ENCODE measurements around the gene FTL. TPM values are rescaled to one million over a fixed set of nuclear protein-coding genes. Genes with fewer than 3 reads are reported as not detected.

FTL gene
- total and polyA plus RNA-seq, 2 donors (not counting 3 experiments of a cell fraction or from before 2014, with no cell fraction given), result 1,937 to 2,748 TPM

- dilution Hi-C loops (cut with MboI; ENCODE audit: extremely low pct_ligation_motif_present, low sequenced_read_pairs) (no loop called here), intact Hi-C loops (cut with micrococcal nuclease) (no loop called here)
- Histone ChIP-seq H3K9me1 (replicated peaks; ENCODE audit: control insufficient read depth, extremely low read depth, insufficient read depth, low read length) (no peaks in the 10 kb centered on the region), H3K9me3 (replicated peaks; ENCODE audit: control insufficient read depth, insufficient read depth, low read length) (no peaks in the 10 kb centered on the region), H3K27me3 (ENCODE audit: control insufficient read depth in 2 of 2, insufficient read depth in 2 of 2, low read length in 2 of 2) (no peaks in the 10 kb centered on the region), H3K36me3 (ENCODE audit: control insufficient read depth in 2 of 2, extremely low read depth in 1 of 2, insufficient read depth in 2 of 2, low read length in 2 of 2) (peaks cover 0 to 40% of the 10 kb centered on the region in 2 experiments), H3K27ac (ENCODE audit: insufficient read depth, low read depth, low read length) (no peak overlapping the region), H3K4me2 (ENCODE audit: insufficient read depth, low read length) (no peak overlapping the region), H4K20me1 (replicated peaks; ENCODE audit: control insufficient read depth, extremely low read depth, insufficient read depth, low read length) (no peaks in the 10 kb centered on the region), H3K9ac (replicated peaks; ENCODE audit: extremely low read depth, insufficient read depth, low read length) (no peak overlapping the region), H2AFZ (ENCODE audit: low read depth, low read length) (no peak overlapping the region), H3K4me3 (replicated peaks in 1 of 3; ENCODE audit: insufficient read depth in 1 of 3, low read depth in 1 of 3, low read length in 3 of 3) (no peak overlapping the region), H3K79me2 (ENCODE audit: control insufficient read depth, insufficient read depth, low read length) (no peaks in the 10 kb centered on the region), H3K4me1 (ENCODE audit: control insufficient read depth, extremely low read depth, insufficient read depth, low read length) (no peaks in the 10 kb centered on the region)
- no peak for TF ChIP-seq MAX (IDR thresholded peaks at IDR 0.05; ENCODE audit: insufficient read depth, insufficient read length)
- no peak for TF ChIP-seq POLR2AphosphoS5 (IDR thresholded peaks at IDR 0.05; ENCODE audit: insufficient read depth, low read depth, low read length)
- no peak for TF ChIP-seq CTCF (IDR thresholded peaks at IDR 0.05; ENCODE audit: extremely low read depth in 1 of 2, insufficient read depth in 1 of 2, low read depth in 1 of 2, low read length in 2 of 2)
- TF ChIP-seq EZH2 (IDR thresholded peaks at IDR 0.05; ENCODE audit: borderline replicate concordance, low read depth, low read length, severe bottlenecking), result no peak
- FAIRE-seq (no peak), DNase-seq (ENCODE audit: low read depth, low spot score) (no peak)
- ChIA-PET CTCF (interaction anchor here (7.2 kb wide), 1 partner anchor 11 kb away, joined by 59 read pairs; no protein-coding TSS in a partner anchor), POLR2A (no interaction called here)
- no TSS peak for BruUV-seq (replicated peaks)
Measured at GRCh38 chr19:49011194-49011593, 46.1 kb downstream of the FTL start.
